Neuronal stem cell (in vitro differentiated cells): Measurements from ENCODE around the gene SLC6A7.

ENCODE experiments used
- DNase-seq: peaks from one replicate; pipeline ENCODE4 v3.0.0-alpha.2; 2013; ENCODE audit warnings: low spot score
- H2AFZ ChIP-seq: one replicate; pipeline ENCODE4 v1.6.1; 2013; ENCODE audit warnings: mild to moderate bottlenecking, low read length, inconsistent platforms
- H2AK5ac ChIP-seq: 2 replicates; pipeline ENCODE4 v1.6.1; 2013; ENCODE audit warnings: low read depth, mild to moderate bottlenecking, inconsistent platforms, low read length, moderate library complexity, mixed read lengths
- H2BK120ac ChIP-seq: 2 replicates; pipeline ENCODE4 v1.6.1; 2013; ENCODE audit warnings: low read depth, mild to moderate bottlenecking, inconsistent platforms, low read length, moderate library complexity, mixed read lengths
- H2BK12ac ChIP-seq: one replicate; pipeline ENCODE4 v1.6.1; 2013; ENCODE audit warnings: low read length, inconsistent platforms
- H2BK15ac ChIP-seq: 2 replicates; pipeline ENCODE4 v1.6.1; 2013; ENCODE audit warnings: mild to moderate bottlenecking, low read length, inconsistent platforms, mixed read lengths
- H2BK5ac ChIP-seq: one replicate; pipeline ENCODE4 v1.6.1; 2013; ENCODE audit warnings: inconsistent platforms, mild to moderate bottlenecking, low read length, moderate library complexity
- H3K14ac ChIP-seq: one replicate; pipeline ENCODE4 v1.6.1; 2013; ENCODE audit warnings: low read length, inconsistent platforms
- H3K18ac ChIP-seq: 2 replicates; pipeline ENCODE4 v1.6.1; 2013; ENCODE audit warnings: low read length, inconsistent platforms
- H3K23ac ChIP-seq: 2 replicates; pipeline ENCODE4 v1.6.1; 2013; ENCODE audit warnings: low read depth, mild to moderate bottlenecking, mixed read lengths, low read length, inconsistent platforms; ENCODE audit not compliant: poor library complexity
- H3K27ac ChIP-seq: replicated peaks from 3 replicates; pipeline ENCODE4 v1.5.1; 2013; ENCODE audit warnings: low read length, inconsistent platforms
- H3K27me3 ChIP-seq, 3 experiments: 2 replicates each; pipeline ENCODE4 v1.6.1; 2013; ENCODE audit warnings: low read length in 3 of 3, mild to moderate bottlenecking in 2 of 3, inconsistent platforms in 1 of 3, low read depth in 1 of 3, mixed read lengths in 1 of 3, moderate library complexity in 1 of 3; ENCODE audit not compliant: control insufficient read depth in 3 of 3, insufficient read depth in 3 of 3
- H3K36me3 ChIP-seq, 2 donors: replicated peaks in 1 of 2; 2 replicates each; pipeline ENCODE4 v1.6.1; 2013; ENCODE audit warnings: low read length in 2 of 2; ENCODE audit not compliant: control insufficient read depth in 2 of 2, insufficient read depth in 2 of 2
- H3K4ac ChIP-seq: 2 replicates; pipeline ENCODE4 v1.6.1; 2013; ENCODE audit warnings: inconsistent platforms, mild to moderate bottlenecking, low read length, moderate library complexity
- H3K4me1 ChIP-seq, 2 donors: 1 replicate in 1 of 2; 2 replicates in 1 of 2; pipeline ENCODE4 v1.6.1; 2013; ENCODE audit warnings: low read length in 2 of 2, low read depth in 1 of 2; ENCODE audit not compliant: control insufficient read depth in 2 of 2, insufficient read depth in 1 of 2
- H3K4me2 ChIP-seq: one replicate; pipeline ENCODE4 v1.6.1; 2013; ENCODE audit warnings: mild to moderate bottlenecking, low read length, inconsistent platforms; ENCODE audit not compliant: insufficient read depth, poor library complexity, severe bottlenecking
- H3K4me3 ChIP-seq, 2 donors: 2 replicates each; pipeline ENCODE4 v1.5.1; 2013; ENCODE audit warnings: low read length in 2 of 2, mild to moderate bottlenecking in 2 of 2, inconsistent platforms in 1 of 2, moderate library complexity in 1 of 2
- H3K79me1 ChIP-seq: one replicate; pipeline ENCODE4 v1.6.1; 2013; ENCODE audit warnings: low read depth, mild to moderate bottlenecking, inconsistent platforms, low read length, moderate library complexity
- H3K9ac ChIP-seq: one replicate; pipeline ENCODE4 v1.6.1; 2013; ENCODE audit warnings: mild to moderate bottlenecking, low read depth, low read length, inconsistent platforms; ENCODE audit not compliant: poor library complexity
- H3K9me3 ChIP-seq, 2 donors: replicated peaks in 1 of 2; 2 replicates each; pipeline versions ENCODE3 to v1.6.1; 2013; ENCODE audit warnings: low read length in 2 of 2, mild to moderate bottlenecking in 2 of 2, inconsistent platforms in 1 of 2, low read depth in 1 of 2, mixed read lengths in 1 of 2, moderate library complexity in 1 of 2; ENCODE audit not compliant: control insufficient read depth in 2 of 2, insufficient read depth in 1 of 2
- H4K8ac ChIP-seq: one replicate; pipeline ENCODE4 v1.6.1; 2013; ENCODE audit warnings: low read depth, mild to moderate bottlenecking, inconsistent platforms, low read length, moderate library complexity
- H4K91ac ChIP-seq: one replicate; pipeline ENCODE4 v1.6.1; 2013; ENCODE audit warnings: low read length, low read depth, mild to moderate bottlenecking, inconsistent platforms; ENCODE audit not compliant: poor library complexity
- WGBS, 2 donors: extraction: QIAGEN DNeasy Blood & Tissue Kit; methylation state at CpG; one replicate each; pipeline ENCODE4 v1.1.7; 2013; ENCODE audit warnings: missing lambda C conversion rate in 2 of 2, mixed read lengths in 1 of 2; ENCODE audit not compliant: insufficient read length in 2 of 2, insufficient replicate concordance in 1 of 2; ENCODE audit errors: extremely low coverage in 2 of 2; 5-methylcytosine and 5-hydroxymethylcytosine counted together

The SLC6A7 gene

DNA sequence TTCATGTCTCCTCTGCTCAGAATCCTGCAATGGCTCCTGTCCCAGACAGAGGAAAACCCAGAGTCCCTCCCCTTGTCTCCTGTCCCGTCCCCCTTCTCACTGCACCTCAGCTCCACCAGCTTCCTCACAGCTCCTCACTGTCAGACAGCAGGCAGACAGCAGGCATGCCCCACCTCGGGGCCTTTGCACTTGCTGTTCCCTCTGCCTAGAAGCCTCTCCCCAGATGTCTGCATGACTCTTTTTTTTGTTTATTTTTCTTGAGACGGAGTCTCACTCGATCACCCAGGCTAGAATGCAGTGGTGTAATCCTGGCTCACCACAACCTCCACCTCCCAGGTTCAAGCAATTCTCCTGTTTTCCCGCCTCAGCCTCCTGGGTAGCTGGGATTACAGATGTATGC lies 8.8 kb upstream of the SLC6A7 start:
- Histone ChIP-seq H3K36me3 (no peaks in the 10 kb centered on the region), H3K4me3 (no peak overlapping the region), H3K4me1 (peaks cover 0 to 1% of the 10 kb centered on the region in 2 donors), H3K9me3 (no peaks in the 10 kb centered on the region), H2BK15ac (no peak overlapping the region), H3K14ac (no peak overlapping the region), H3K9ac (no peak overlapping the region), H3K27ac (no peak overlapping the region), H3K23ac (no peak overlapping the region), H4K8ac (no peak overlapping the region), H3K27me3 (peaks cover 0 to 49% (median 0%) of the 10 kb centered on the region in 3 experiments), H4K91ac (no peak overlapping the region), H2AFZ (peak overlapping the region; percentile 74), H2AK5ac (peak overlapping the region; percentile 51), H3K79me1 (no peaks in the 10 kb centered on the region), H3K4ac (no peak overlapping the region), H2BK5ac (no peak overlapping the region), H2BK12ac (no peak overlapping the region), H3K4me2 (no peak overlapping the region), H3K18ac (no peak overlapping the region), H2BK120ac (no peak overlapping the region)
- WGBS, 2 donors: no CpG with 5 or more reads among the region's 5 CpGs
- DNase-seq: no peak

DNA sequence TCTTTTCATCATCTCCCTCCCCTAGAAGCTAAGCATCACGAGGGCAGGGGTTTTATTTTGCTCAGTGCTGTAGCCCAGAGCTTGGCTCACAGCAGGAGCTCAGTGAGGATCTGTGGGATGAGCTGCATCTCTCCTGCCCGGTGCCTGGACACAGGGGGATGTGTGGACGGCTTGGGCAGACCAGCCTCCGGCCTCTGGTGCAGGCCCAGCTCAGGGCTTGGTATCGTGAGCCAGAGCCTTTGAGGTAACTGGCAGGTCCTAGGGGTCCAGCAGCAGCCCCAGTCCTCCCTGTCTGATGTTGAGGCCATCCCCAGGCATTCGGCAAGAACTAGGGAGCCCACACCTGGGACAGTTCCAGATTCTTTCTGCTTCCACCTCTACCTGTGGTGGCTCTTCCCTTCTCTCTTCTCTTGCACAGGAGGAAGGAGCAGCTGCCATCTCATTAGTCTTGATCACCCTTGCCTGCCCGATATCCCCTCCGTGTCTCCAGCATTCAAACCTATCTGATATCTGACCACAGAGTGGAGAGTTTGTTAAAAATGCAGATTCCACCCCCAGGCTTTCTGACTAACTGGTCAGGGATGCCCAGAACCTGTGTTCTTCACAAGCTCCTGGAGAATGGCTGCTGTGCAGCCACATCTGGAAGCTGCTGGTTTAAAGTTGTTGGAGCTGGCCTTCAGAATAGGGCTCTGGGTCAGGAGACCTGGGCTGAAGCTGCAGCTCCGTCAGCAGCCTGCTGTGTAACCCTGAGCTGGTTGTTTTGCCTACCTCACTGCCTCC lies 7.9 kb upstream of the SLC6A7 start:
- H2BK12ac ChIP-seq: no peak overlapping the region
- H3K27me3 ChIP-seq: peaks cover 0 to 58% (median 0%) of the 10 kb centered on the region in 3 experiments
- no peak overlapping the region for H4K91ac ChIP-seq
- no peak overlapping the region for H2AFZ ChIP-seq
- H3K14ac ChIP-seq: no peak overlapping the region
- no peak overlapping the region for H2BK120ac ChIP-seq
- H2AK5ac ChIP-seq: no peak overlapping the region
- no peak overlapping the region for H4K8ac ChIP-seq
- H3K36me3 ChIP-seq: no peaks in the 10 kb centered on the region
- no peak overlapping the region for H2BK15ac ChIP-seq
- H3K4ac ChIP-seq: no peak overlapping the region
- H3K4me3 ChIP-seq: no peak overlapping the region
- no peaks in the 10 kb centered on the region for H3K79me1 ChIP-seq
- no peak overlapping the region for H3K4me2 ChIP-seq
- peak overlapping the region; percentile 29 for H3K18ac ChIP-seq
- H3K9me3 ChIP-seq: no peaks in the 10 kb centered on the region
- no CpG with 5 or more reads among the region's 9 CpGs for WGBS, 2 donors
- DNase-seq: no peak
- no peak overlapping the region for H3K23ac ChIP-seq
- H3K4me1 ChIP-seq: no peaks in the 10 kb centered on the region
- H3K9ac ChIP-seq: no peak overlapping the region
- no peak overlapping the region for H3K27ac ChIP-seq
- no peak overlapping the region for H2BK5ac ChIP-seq

DNA sequence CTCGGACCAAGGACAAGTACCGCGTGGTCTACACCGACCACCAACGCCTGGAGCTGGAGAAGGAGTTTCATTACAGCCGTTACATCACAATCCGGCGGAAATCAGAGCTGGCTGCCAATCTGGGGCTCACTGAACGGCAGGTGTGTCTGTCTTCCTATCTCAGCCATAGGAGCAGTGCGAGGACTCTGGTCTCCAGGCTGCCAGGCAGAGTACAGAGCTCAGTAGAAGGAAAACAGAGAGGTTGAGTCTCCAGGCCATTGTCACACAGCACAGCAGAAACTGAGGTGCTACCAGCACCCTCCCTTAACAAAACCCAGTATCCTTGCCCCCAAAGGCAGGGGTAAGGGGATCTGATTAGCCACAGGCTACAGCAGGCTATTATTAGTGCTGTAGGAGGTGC lies 7.1 kb upstream of the SLC6A7 start:
- DNase-seq: no peak
- H2BK5ac ChIP-seq: no peak overlapping the region
- no CpG with 5 or more reads among the region's 10 CpGs for WGBS, 2 donors

DNA sequence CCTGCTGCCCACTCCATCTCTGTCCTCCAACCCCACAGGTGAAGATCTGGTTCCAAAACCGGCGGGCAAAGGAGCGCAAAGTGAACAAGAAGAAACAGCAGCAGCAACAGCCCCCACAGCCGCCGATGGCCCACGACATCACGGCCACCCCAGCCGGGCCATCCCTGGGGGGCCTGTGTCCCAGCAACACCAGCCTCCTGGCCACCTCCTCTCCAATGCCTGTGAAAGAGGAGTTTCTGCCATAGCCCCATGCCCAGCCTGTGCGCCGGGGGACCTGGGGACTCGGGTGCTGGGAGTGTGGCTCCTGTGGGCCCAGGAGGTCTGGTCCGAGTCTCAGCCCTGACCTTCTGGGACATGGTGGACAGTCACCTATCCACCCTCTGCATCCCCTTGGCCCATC lies 6.4 kb upstream of the SLC6A7 start:
- no peak for DNase-seq
- Histone ChIP-seq H3K4me1 (no peaks in the 10 kb centered on the region), H4K91ac (no peak overlapping the region), H3K27me3 (peaks cover 0 to 73% (median 4%) of the 10 kb centered on the region in 3 experiments), H3K23ac (no peak overlapping the region), H3K18ac (peak overlapping the region; percentile 21), H2AK5ac (no peak overlapping the region), H3K14ac (no peak overlapping the region), H2BK120ac (no peak overlapping the region), H3K9ac (no peak overlapping the region), H2BK12ac (no peak overlapping the region), H3K4me3 (no peak overlapping the region), H2BK15ac (no peak overlapping the region), H3K79me1 (no peaks in the 10 kb centered on the region), H3K4me2 (no peak overlapping the region), H3K36me3 (no peaks in the 10 kb centered on the region), H2AFZ (no peak overlapping the region), H2BK5ac (no peak overlapping the region), H4K8ac (no peak overlapping the region), H3K9me3 (no peaks in the 10 kb centered on the region), H3K27ac (no peak overlapping the region), H3K4ac (no peak overlapping the region)
- WGBS, 2 donors: no CpG with 5 or more reads among the region's 12 CpGs

More for the DNA sequence above, 7.1 kb upstream of the SLC6A7 start:
- Histone ChIP-seq H2BK120ac (no peak overlapping the region), H3K4me2 (no peak overlapping the region), H3K79me1 (no peaks in the 10 kb centered on the region), H3K4ac (no peak overlapping the region), H3K4me3 (no peak overlapping the region), H3K4me1 (no peaks in the 10 kb centered on the region), H2BK12ac (no peak overlapping the region), H4K91ac (no peak overlapping the region), H4K8ac (no peak overlapping the region), H2BK15ac (no peak overlapping the region), H2AK5ac (no peak overlapping the region), H3K23ac (no peak overlapping the region), H3K27ac (no peak overlapping the region), H3K36me3 (no peaks in the 10 kb centered on the region), H2AFZ (no peak overlapping the region), H3K14ac (no peak overlapping the region), H3K9me3 (no peaks in the 10 kb centered on the region), H3K18ac (no peak overlapping the region), H3K27me3 (peaks cover 0 to 66% (median 0%) of the 10 kb centered on the region in 3 experiments), H3K9ac (no peak overlapping the region)
